ENCODE results near the gene NEAT1.

GRCh38 chr11:65400307-65401072 lies 22.1 kb upstream of the NEAT1 start:
- TF ChIP-seq CTCF (IDR thresholded peaks at IDR 0.05) (no peak), POLR2AphosphoS5 (IDR thresholded peaks at IDR 0.05) (no peak), POLR2A (IDR thresholded peaks at IDR 0.05) (no peak)
